22Rv1 (cell line): ENCODE data around the gene NDST3.
A peak's percentile ranks its signal among the peaks of the same experiment; 100 is the strongest.

Experiments used
- CTCF ChIP-seq: fragments of 450-650 bp; IDR thresholded peaks from 2 replicates; pipeline ENCODE4 v1.5.1; 2017; ENCODE audit warnings: mild to moderate bottlenecking
- ZFX ChIP-seq: fragments of 450-650 bp; IDR thresholded peaks from 2 replicates; pipeline ENCODE4 v1.6.1; 2017; ENCODE audit warnings: antibody characterized with exemption, borderline replicate concordance

GRCh38 chr4:118280501-118281218 lies 246.4 kb downstream of the NDST3 start:
- peak; percentile 77 for TF ChIP-seq CTCF
- TF ChIP-seq ZFX = no peak
